ENCODE results near the gene ABCA3.

DNA sequence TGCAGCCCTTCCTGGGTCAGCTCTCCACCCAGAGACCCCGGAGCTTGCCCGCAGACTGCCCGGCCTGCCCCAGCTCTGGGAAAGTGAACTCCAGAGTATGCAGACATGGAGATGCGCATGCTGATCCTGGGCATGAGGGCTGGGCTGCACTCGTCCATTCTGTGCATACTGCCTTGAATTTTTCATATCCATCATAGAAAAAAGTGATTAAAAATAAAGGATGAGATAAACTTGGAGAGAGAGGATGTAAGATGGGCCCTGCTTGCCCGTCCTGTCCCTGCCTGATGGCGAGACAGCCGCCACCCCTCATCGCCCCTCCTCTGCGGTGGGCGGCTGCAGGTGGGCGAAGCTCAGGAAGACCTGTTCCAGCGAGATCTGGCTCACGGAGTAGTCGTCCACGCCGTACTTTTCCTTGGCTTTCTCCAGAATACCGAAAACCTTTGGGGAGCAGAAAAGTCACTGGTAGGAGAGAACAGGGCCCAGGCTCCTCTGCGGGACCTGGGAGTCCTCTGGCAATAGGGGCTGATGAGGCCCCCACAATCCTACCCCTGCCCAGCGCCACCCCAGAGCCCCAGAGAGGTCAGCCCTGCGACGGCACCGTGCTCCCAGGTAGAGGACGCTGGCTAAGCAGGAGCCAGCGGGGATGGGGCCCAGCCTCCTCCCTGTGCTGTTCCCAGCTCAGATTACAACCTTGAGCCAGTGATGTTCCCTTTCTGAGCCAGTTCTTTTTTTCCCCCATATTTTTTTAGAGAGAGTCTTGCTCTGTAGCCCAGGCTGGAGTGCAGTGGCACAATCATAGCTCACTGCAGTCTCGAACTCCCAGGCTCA is 63.9 kb downstream of the ABCA3 start:
- TF ChIP-seq, protein P1, sequence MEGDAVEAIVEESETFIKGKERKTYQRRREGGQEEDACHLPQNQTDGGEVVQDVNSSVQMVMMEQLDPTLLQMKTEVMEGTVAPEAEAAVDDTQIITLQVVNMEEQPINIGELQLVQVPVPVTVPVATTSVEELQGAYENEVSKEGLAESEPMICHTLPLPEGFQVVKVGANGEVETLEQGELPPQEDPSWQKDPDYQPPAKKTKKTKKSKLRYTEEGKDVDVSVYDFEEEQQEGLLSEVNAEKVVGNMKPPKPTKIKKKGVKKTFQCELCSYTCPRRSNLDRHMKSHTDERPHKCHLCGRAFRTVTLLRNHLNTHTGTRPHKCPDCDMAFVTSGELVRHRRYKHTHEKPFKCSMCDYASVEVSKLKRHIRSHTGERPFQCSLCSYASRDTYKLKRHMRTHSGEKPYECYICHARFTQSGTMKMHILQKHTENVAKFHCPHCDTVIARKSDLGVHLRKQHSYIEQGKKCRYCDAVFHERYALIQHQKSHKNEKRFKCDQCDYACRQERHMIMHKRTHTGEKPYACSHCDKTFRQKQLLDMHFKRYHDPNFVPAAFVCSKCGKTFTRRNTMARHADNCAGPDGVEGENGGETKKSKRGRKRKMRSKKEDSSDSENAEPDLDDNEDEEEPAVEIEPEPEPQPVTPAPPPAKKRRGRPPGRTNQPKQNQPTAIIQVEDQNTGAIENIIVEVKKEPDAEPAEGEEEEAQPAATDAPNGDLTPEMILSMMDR (IDR thresholded peaks at IDR 0.05) = no peak
- no peak for TF ChIP-seq ZFX (IDR thresholded peaks at IDR 0.05; ENCODE audit: borderline replicate concordance)
